Activated CD4-positive, alpha-beta T cell treated with anti-CD3 and anti-CD28 coated beads for 36 hours (primary cell): ENCODE data around the gene ZNF892. TPM values are rescaled to one million over a fixed set of nuclear protein-coding genes. Genes with fewer than 3 reads are reported as not detected.
A peak's percentile ranks its signal among the peaks of the same experiment; 100 is the strongest.
"Not testable (repeated sequence)": the region's sequence is repeated elsewhere in the genome, so short reads cannot be mapped to it uniquely, and the experiment has no call there.

ENCODE experiments used
- ATAC-seq: fragments of 200-7000 bp; cut with Tn5 transposase; one replicate; pipeline ENCODE4 v1.10.0; 2021; ENCODE audit warnings: mild to moderate bottlenecking, moderate library complexity
- CTCF ChIA-PET: fragments of 350-600 bp; sonication (Branson Sonifier 250); formaldehyde crosslinking; loops from one replicate; lab custom pipeline; 2021; ENCODE audit warnings: antibody characterized with exemption; lab: Charles Lee
- POLR2A ChIA-PET: fragments of 350-600 bp; sonication (Branson Sonifier 250); formaldehyde crosslinking; loops from one replicate; lab custom pipeline; 2021; ENCODE audit warnings: antibody characterized with exemption, inconsistent platforms; lab: Charles Lee
- DNase-seq: peaks from one replicate; pipeline ENCODE4 v3.0.0-alpha.2; 2020
- H3K27ac Mint-ChIP-seq: one replicate; pipeline ENCODE4 v1.8.0; 2021; ENCODE audit warnings: mixed read lengths
- H3K27me3 Mint-ChIP-seq: one replicate; pipeline ENCODE4 v1.8.0; 2021; ENCODE audit warnings: mixed read lengths
- H3K36me3 Mint-ChIP-seq: one replicate; pipeline ENCODE4 v1.8.0; 2021; ENCODE audit warnings: low read depth, mixed read lengths
- H3K4me1 Mint-ChIP-seq: one replicate; pipeline ENCODE4 v1.8.0; 2021; ENCODE audit warnings: mixed read lengths
- H3K4me3 Mint-ChIP-seq: one replicate; pipeline ENCODE4 v1.8.0; 2021; ENCODE audit warnings: mild to moderate bottlenecking, moderate library complexity, mixed read lengths
- H3K9me3 Mint-ChIP-seq: one replicate; pipeline ENCODE4 v1.8.0; 2021; ENCODE audit warnings: low read depth, mixed read lengths
- intact Hi-C, 2 experiments: fragments of 100-400 bp; cut with DNase I in 1 of 2; cut with micrococcal nuclease in 1 of 2; formaldehyde crosslinking; loops; one replicate each; pipeline versions ENCODE4 v1.14.2 to v1.15.1; 2022 to 2024; cut with DNase I, micrococcal nuclease
- total RNA-seq, 2 experiments: library from RNA; stranded (reverse); gene quantifications; one replicate each; pipeline ENCODE4 v1.2.3, GENCODE V29; 2021

The ZNF892 gene
- total RNA-seq, 2 experiments from 2014 or later: 3.2 to 3.8 TPM

- Mint-ChIP-seq H3K36me3 (peaks cover 15% of the 10 kb centered on the region), H3K4me1 (no peaks in the 10 kb centered on the region), H3K9me3 (peaks cover 29% of the 10 kb centered on the region), H3K27me3 (no peaks in the 10 kb centered on the region), H3K27ac (no peak overlapping the region), H3K4me3 (no peak overlapping the region)
- ATAC-seq: no peak
- DNase-seq: peak; percentile 67
- ChIA-PET POLR2A (no interaction called here), CTCF (interaction anchor here (0.6 to 1.8 kb wide), 6 partner anchors 8 to 88 kb away, joined by 3 to 7 read pairs (median 4); no protein-coding TSS in a partner anchor)
- intact Hi-C loops: no loop called here
Observed at GRCh38 chr2:95231723-95232122, 24.4 kb downstream of the ZNF892 start.

- Mint-ChIP-seq H3K36me3 (peaks cover 13% of the 10 kb centered on the region), H3K27me3 (no peaks in the 10 kb centered on the region), H3K4me3 (no peak overlapping the region), H3K4me1 (no peaks in the 10 kb centered on the region), H3K9me3 (peaks cover 28% of the 10 kb centered on the region), H3K27ac (no peak overlapping the region)
- POLR2A ChIA-PET: no interaction called here
- CTCF ChIA-PET: interaction anchor here (1.4 to 1.8 kb wide), 3 partner anchors 8 to 20 kb away, joined by 3 to 7 read pairs (median 4); no protein-coding TSS in a partner anchor
- no peak for ATAC-seq
- intact Hi-C loops: no loop called here
- no peak for DNase-seq
Observed at GRCh38 chr2:95232232-95232631, 24.9 kb downstream of the ZNF892 start.

GRCh38 chr2:95234286-95234785 is 27.0 kb downstream of the ZNF892 start:
- no peak overlapping the region for H3K27ac Mint-ChIP-seq
- ChIA-PET CTCF (no interaction called here), POLR2A (no interaction called here)
- no peak for DNase-seq
- no peak overlapping the region for H3K4me3 Mint-ChIP-seq
- peaks cover 24% of the 10 kb centered on the region for H3K9me3 Mint-ChIP-seq
- no peaks in the 10 kb centered on the region for H3K27me3 Mint-ChIP-seq
- H3K4me1 Mint-ChIP-seq: no peaks in the 10 kb centered on the region
- no peak for ATAC-seq
- intact Hi-C loops: no loop called here
- H3K36me3 Mint-ChIP-seq: peaks cover 11% of the 10 kb centered on the region

- Mint-ChIP-seq H3K27me3 (no peaks in the 10 kb centered on the region), H3K27ac (no peak overlapping the region), H3K4me3 (no peak overlapping the region), H3K4me1 (no peaks in the 10 kb centered on the region), H3K9me3 (peaks cover 23% of the 10 kb centered on the region), H3K36me3 (peaks cover 11% of the 10 kb centered on the region)
- intact Hi-C loops: no loop called here
- no peak for ATAC-seq
- DNase-seq: no peak
- POLR2A ChIA-PET: no interaction called here
- CTCF ChIA-PET: no interaction called here
Observed at GRCh38 chr2:95234816-95235215, 27.5 kb downstream of the ZNF892 start.

GRCh38 chr2:95238131-95238530 is 30.8 kb downstream of the ZNF892 start:
- ChIA-PET CTCF (no interaction called here), POLR2A (interaction anchor here (0.7 kb wide), 1 partner anchor 13 kb away, joined by 3 read pairs; no protein-coding TSS in a partner anchor)
- intact Hi-C loops: no loop called here
- no peak for ATAC-seq
- peaks cover 5% of the 10 kb centered on the region for H3K36me3 Mint-ChIP-seq
- H3K27ac Mint-ChIP-seq: no peak overlapping the region
- peaks cover 31% of the 10 kb centered on the region for H3K9me3 Mint-ChIP-seq
- H3K4me3 Mint-ChIP-seq: no peak overlapping the region
- no peaks in the 10 kb centered on the region for H3K4me1 Mint-ChIP-seq
- no peak for DNase-seq
- H3K27me3 Mint-ChIP-seq: no peaks in the 10 kb centered on the region

GRCh38 chr2:95240091-95240490 is 32.8 kb downstream of the ZNF892 start:
- no peak for DNase-seq
- Mint-ChIP-seq H3K4me1 (no peaks in the 10 kb centered on the region), H3K9me3 (peaks cover 29% of the 10 kb centered on the region), H3K27ac (no peak overlapping the region), H3K36me3 (peaks cover 9% of the 10 kb centered on the region), H3K4me3 (no peak overlapping the region), H3K27me3 (no peaks in the 10 kb centered on the region)
- CTCF ChIA-PET: interaction anchor here (0.6 kb wide), 2 partner anchors 14 to 36 kb away, joined by 3 read pairs; no protein-coding TSS in a partner anchor
- intact Hi-C loops: no loop called here
- POLR2A ChIA-PET: no interaction called here
- no peak for ATAC-seq

- no peak for ATAC-seq
- Mint-ChIP-seq H3K27me3 (no peaks in the 10 kb centered on the region), H3K27ac (no peak overlapping the region), H3K4me3 (no peak overlapping the region), H3K4me1 (no peaks in the 10 kb centered on the region), H3K9me3 (peaks cover 30% of the 10 kb centered on the region), H3K36me3 (peaks cover 9% of the 10 kb centered on the region)
- ChIA-PET POLR2A (no interaction called here), CTCF (interaction anchor here (0.6 to 1.5 kb wide), 3 partner anchors 9 to 37 kb away, joined by 3 to 4 read pairs (median 3); no protein-coding TSS in a partner anchor)
- no peak for DNase-seq
- intact Hi-C loops: no loop called here
Observed at GRCh38 chr2:95240556-95240955, 33.2 kb downstream of the ZNF892 start.

GRCh38 chr2:95242084-95242483 is 34.8 kb downstream of the ZNF892 start:
- ATAC-seq, H3K36me3 Mint-ChIP-seq, H3K4me3 Mint-ChIP-seq, H3K27me3 Mint-ChIP-seq, POLR2A ChIA-PET, DNase-seq, CTCF ChIA-PET, intact Hi-C loops, H3K4me1 Mint-ChIP-seq, H3K27ac Mint-ChIP-seq: not testable (repeated sequence)
- peaks cover 41% of the 10 kb centered on the region for H3K9me3 Mint-ChIP-seq

Other genes starting within 250 kb of the ZNF892 start
- gene MAL, start 181.8 kb upstream of the ZNF892 start, total RNA-seq: 10 to 100 TPM; 35.4 to 43.3 TPM
- gene MRPS5, start 85.7 kb upstream of the ZNF892 start, total RNA-seq: 10 to 100 TPM; 90.7 to 97.1 TPM
- 1 to 10 TPM; 7.0 to 8.8 TPM for gene ZNF514, start 47.7 kb upstream of the ZNF892 start, total RNA-seq
- 1 to 10 TPM; 4.3 to 5.1 TPM for gene ZNF2, start 41.7 kb upstream of the ZNF892 start, total RNA-seq
- under 1 TPM; 0.23 to 0.44 TPM for gene PROM2, start 66.9 kb downstream of the ZNF892 start, total RNA-seq
- not detected for gene KCNIP3, start 89.8 kb downstream of the ZNF892 start, total RNA-seq
- gene FAHD2A, start 195.2 kb downstream of the ZNF892 start, total RNA-seq: 10 to 100 TPM; 37.9 to 41.2 TPM